ENCODE results near the gene IMPACT. TPM values are rescaled to one million over a fixed set of nuclear protein-coding genes. Genes with fewer than 3 reads are reported as not detected.
A peak's percentile ranks its signal among the peaks of the same experiment; 100 is the strongest.

The IMPACT gene
- total and polyA plus RNA-seq, 2 of the 4 experiments (the other 2 are of a cell fraction), result 11.8 to 13.8 TPM

DNA sequence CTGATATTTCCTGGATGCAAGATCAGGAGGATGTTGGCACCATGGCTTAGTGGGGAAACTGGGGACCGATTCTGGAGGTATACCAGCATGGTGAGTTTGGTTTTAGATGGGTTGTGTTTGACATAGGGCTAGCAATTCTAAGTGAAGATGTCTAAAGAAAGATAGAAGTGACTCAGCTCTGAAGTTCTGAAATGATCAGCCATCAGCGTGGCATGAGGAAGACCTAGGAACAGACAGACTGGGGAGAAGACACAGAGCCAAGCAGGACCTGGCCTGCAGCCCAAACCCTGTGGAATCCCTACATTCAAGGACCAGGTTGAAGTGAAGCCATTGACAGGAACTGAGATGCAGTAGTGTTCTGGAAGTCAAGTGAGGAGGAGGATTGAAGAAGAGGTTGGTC lies 73.7 kb downstream of the IMPACT start:
- POLR2A ChIA-PET (ENCODE audit: unreplicated experiment), result no interaction called here
- in situ Hi-C loops (cut with MboI; ENCODE audit: low sequenced_read_pairs), result no loop called here
- Histone ChIP-seq H4K5ac (ENCODE audit: low read depth, low read length) (no peak overlapping the region), H2BK5ac (ENCODE audit: low read depth, low read length, poor library complexity, severe bottlenecking) (no peak overlapping the region), H3K18ac (ENCODE audit: low read depth, low read length) (no peak overlapping the region), H3K27ac (ENCODE audit: insufficient read depth, low read length) (no peak overlapping the region), H3K4me3 (ENCODE audit: insufficient read depth, low read depth, low read length) (no peak overlapping the region), H3K14ac (replicated peaks; ENCODE audit: low read depth, low read length) (no peak overlapping the region), H2AK9ac (replicated peaks; ENCODE audit: low read depth, low read length, poor library complexity) (no peak overlapping the region), H3K23ac (ENCODE audit: low read depth, low read length) (no peak overlapping the region), H2BK120ac (ENCODE audit: low read depth, low read length) (no peak overlapping the region), H3K9me1 (ENCODE audit: insufficient read depth, low read length) (no peaks in the 10 kb centered on the region), H3K56ac (ENCODE audit: extremely low read depth, insufficient read depth, low read length) (no peak overlapping the region), H4K91ac (ENCODE audit: insufficient read depth, low read depth, low read length) (0 out of 2 replicates have a peak overlapping the region, but pooled peaks have one; percentile 4), H3K9ac (ENCODE audit: low read depth, low read length) (no peak overlapping the region), H2BK15ac (ENCODE audit: low read depth, low read length) (no peak overlapping the region), H3K27me3 (ENCODE audit: control insufficient read depth, insufficient read depth, low read length) (peaks cover 5% of the 10 kb centered on the region; the same call in 1 of the 2 replicates), H2AK5ac (ENCODE audit: low read depth, low read length) (no peak overlapping the region), H3K36me3 (ENCODE audit: control insufficient read depth, insufficient read depth, low read length) (no peaks in the 10 kb centered on the region), H2AFZ (replicated peaks; ENCODE audit: low read length, poor library complexity) (no peak overlapping the region), H4K20me1 (ENCODE audit: insufficient read depth, low read length) (no peaks in the 10 kb centered on the region), H3K79me1 (ENCODE audit: low read depth in 1 of 2, low read length in 2 of 2) (no peaks in the 10 kb centered on the region), H3K4ac (ENCODE audit: low read depth, low read length) (no peak overlapping the region), H2BK20ac (ENCODE audit: low read depth, low read length) (no peak overlapping the region), H4K8ac (ENCODE audit: low read depth in 2 of 2, low read length in 2 of 2) (no peak overlapping the region), H3K4me2 (ENCODE audit: low read depth, low read length) (no peak overlapping the region), H3K9me3 (ENCODE audit: control insufficient read depth, insufficient read depth, low read length) (no peaks in the 10 kb centered on the region), H3K4me1 (ENCODE audit: control insufficient read depth, insufficient read depth, low read length) (peaks cover 5% of the 10 kb centered on the region)
- WGBS, 2 experiments (ENCODE audit: extremely low coverage in 2 of 2, insufficient read length in 1 of 2), result 90% methylated on average over 2 of the region's 2 CpGs; no CpG with 5 or more reads in 1 of the 2 experiments
- CTCF ChIA-PET, result interaction anchor here (2.0 kb wide), 1 partner anchor 11 kb away, joined by 6 read pairs; no protein-coding TSS in a partner anchor
- no TSS peak for BruUV-seq (replicated peaks)
- DNase-seq, result no peak
- no peak for TF ChIP-seq ELK1 (IDR thresholded peaks at IDR 0.05; ENCODE audit: borderline replicate concordance, low read depth, low read length)
- no peak for TF ChIP-seq SMC3 (IDR thresholded peaks at IDR 0.05; ENCODE audit: low read depth, low read length)
- no peak for TF ChIP-seq BHLHE40 (IDR thresholded peaks at IDR 0.05; ENCODE audit: low read depth, low read length)
- TF ChIP-seq, protein P1, sequence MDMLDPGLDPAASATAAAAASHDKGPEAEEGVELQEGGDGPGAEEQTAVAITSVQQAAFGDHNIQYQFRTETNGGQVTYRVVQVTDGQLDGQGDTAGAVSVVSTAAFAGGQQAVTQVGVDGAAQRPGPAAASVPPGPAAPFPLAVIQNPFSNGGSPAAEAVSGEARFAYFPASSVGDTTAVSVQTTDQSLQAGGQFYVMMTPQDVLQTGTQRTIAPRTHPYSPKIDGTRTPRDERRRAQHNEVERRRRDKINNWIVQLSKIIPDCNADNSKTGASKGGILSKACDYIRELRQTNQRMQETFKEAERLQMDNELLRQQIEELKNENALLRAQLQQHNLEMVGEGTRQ (IDR thresholded peaks at IDR 0.05; ENCODE audit: low read depth, low read length), result no peak
- no peak for TF ChIP-seq POLR2A (IDR thresholded peaks at IDR 0.05; ENCODE audit: low read depth, low read length)
- TF ChIP-seq FOS (IDR thresholded peaks at IDR 0.05; ENCODE audit: low read depth, low read length), result no peak
- TF ChIP-seq CEBPB (IDR thresholded peaks at IDR 0.05; ENCODE audit: low read depth, low read length), result no peak
- no peak for TF ChIP-seq MAZ (IDR thresholded peaks at IDR 0.05; ENCODE audit: borderline replicate concordance, low read depth, low read length)
- no peak for TF ChIP-seq CTCF (conservative IDR thresholded peaks at IDR 0.05; ENCODE audit: low read depth, low read length)
- no peak for TF ChIP-seq CHD1 (IDR thresholded peaks at IDR 0.05; ENCODE audit: low read depth, low read length)
- no peak for TF ChIP-seq MAFK (IDR thresholded peaks at IDR 0.05; ENCODE audit: low read depth, low read length)
- no peak for TF ChIP-seq MXI1 (IDR thresholded peaks at IDR 0.05; ENCODE audit: borderline replicate concordance, low read depth, low read length)
- no peak for TF ChIP-seq RCOR1 (IDR thresholded peaks at IDR 0.05; ENCODE audit: insufficient replicate concordance, low read length)
- dilution Hi-C loops (cut with HindIII; ENCODE audit: low sequenced_read_pairs, unreplicated experiment), result no loop called here
- no peak for ATAC-seq (ENCODE audit: low read depth)
- intact Hi-C loops (cut with micrococcal nuclease), result no loop called here
